ENCODE data around the gene LSAMP. TPM values are rescaled to one million over a fixed set of nuclear protein-coding genes. Genes with fewer than 3 reads are reported as not detected.
A peak's percentile ranks its signal among the peaks of the same experiment; 100 is the strongest.

LSAMP gene
- total and polyA plus RNA-seq, 2 of the 8 experiments (the other 6 are each of a cell fraction or from before 2014, with no cell fraction given) = 1.8 to 5.7 TPM

GRCh38 chr3:116154389-116154788 is 290.9 kb downstream of the LSAMP start:
- no peaks in the 10 kb centered on the region for H3K79me2 ChIP-seq (ENCODE audit: control insufficient read depth in 1 of 2, insufficient read depth in 2 of 2, low read length in 2 of 2)
- H2BK20ac ChIP-seq (ENCODE audit: low read length) = no peak overlapping the region
- H2BK5ac ChIP-seq (ENCODE audit: low read depth, low read length) = no peak overlapping the region
- H3K27me3 ChIP-seq (replicated peaks in 1 of 4; ENCODE audit: control insufficient read depth in 3 of 4, extremely low read depth in 1 of 4, insufficient read depth in 3 of 4, low read length in 3 of 4) = no peaks in the 10 kb centered on the region; a peak in 1 of 7 replicates
- 38% methylated on average over 2 of the region's 2 CpGs; no CpG with 5 or more reads in 1 of the 2 experiments for WGBS, 2 experiments (ENCODE audit: extremely low coverage in 1 of 2, insufficient coverage in 1 of 2, insufficient read length in 1 of 2, insufficient replicate concordance in 2 of 2, low coverage in 1 of 2, low lambda C conversion rate in 2 of 2, missing lambda C conversion rate in 1 of 2)
- no peak overlapping the region for H3K27ac ChIP-seq (ENCODE audit: low read depth, low read length)
- no peak overlapping the region for H4K8ac ChIP-seq (ENCODE audit: extremely low read depth, insufficient read depth, low read length)
- H4K20me1 ChIP-seq (replicated peaks in 1 of 2; ENCODE audit: control insufficient read depth in 1 of 2, insufficient read depth in 2 of 2, low read length in 2 of 2) = no peaks in the 10 kb centered on the region
- H2AK5ac ChIP-seq (ENCODE audit: low read depth, low read length) = no peak overlapping the region
- no peak overlapping the region for H3K9ac ChIP-seq (replicated peaks in 1 of 4; ENCODE audit: extremely low read depth in 1 of 4, low read depth in 3 of 4, low read length in 3 of 4)
- H3K14ac ChIP-seq (ENCODE audit: insufficient read length) = no peak overlapping the region
- H2AFZ ChIP-seq (ENCODE audit: low read length) = no peak overlapping the region
- H3K79me1 ChIP-seq (ENCODE audit: low read depth, low read length) = no peaks in the 10 kb centered on the region
- no peaks in the 10 kb centered on the region for H3K9me3 ChIP-seq (ENCODE audit: insufficient read depth in 2 of 2, low read depth in 1 of 2, low read length in 1 of 2)
- H3K18ac ChIP-seq (ENCODE audit: extremely low read depth, low read length) = no peak overlapping the region
- H2BK15ac ChIP-seq (ENCODE audit: low read length) = no peak overlapping the region
- POLR2A ChIA-PET (ENCODE audit: partially characterized antibody) = no interaction called here
- H3K4me2 ChIP-seq (ENCODE audit: insufficient read depth in 1 of 2, low read depth in 2 of 2, low read length in 2 of 2) = no peak overlapping the region
- H3K23me2 ChIP-seq (ENCODE audit: low read depth, low read length) = no peaks in the 10 kb centered on the region
- H2BK12ac ChIP-seq (ENCODE audit: low read depth, low read length) = no peak overlapping the region
- H4K5ac ChIP-seq (ENCODE audit: insufficient read length, low read depth, low read length) = no peak overlapping the region
- no peak overlapping the region for H2BK120ac ChIP-seq (replicated peaks; ENCODE audit: low read depth, low read length)
- peak; percentile 45 for FAIRE-seq
- peaks cover 0 to 5% (median 0%) of the 10 kb centered on the region in 4 experiments; a peak in 1 of 7 replicates for H3K4me1 ChIP-seq (replicated peaks in 1 of 4; ENCODE audit: control insufficient read depth in 3 of 4, insufficient read depth in 4 of 4, low read length in 3 of 4)
- no peak overlapping the region for H3K4me3 ChIP-seq (ENCODE audit: extremely low read depth in 1 of 4, insufficient read depth in 2 of 4, low read depth in 3 of 4, low read length in 4 of 4)
- DNase-seq (ENCODE audit: low read depth in 1 of 2, low spot score in 2 of 2) = peak in 1 of 2 experiments; percentile 13
- H3K23ac ChIP-seq (ENCODE audit: insufficient read length) = no peak overlapping the region
- no peak overlapping the region for H3K56ac ChIP-seq (replicated peaks; ENCODE audit: insufficient read length, low read depth, low read length)
- CTCF ChIA-PET (ENCODE audit: partially characterized antibody) = interaction anchor here (0.8 kb wide), 1 partner anchor 374 kb away, joined by 4 read pairs; no protein-coding TSS in a partner anchor
- no peak overlapping the region for H3K4ac ChIP-seq (replicated peaks; ENCODE audit: insufficient read length, low read depth, low read length)
- no peak overlapping the region for H4K91ac ChIP-seq (replicated peaks; ENCODE audit: insufficient read length, low read length)
- H3K36me3 ChIP-seq (ENCODE audit: control insufficient read depth in 2 of 4, insufficient read depth in 4 of 4, low read length in 3 of 4) = no peaks in the 10 kb centered on the region
- TF ChIP-seq SIN3A (conservative IDR thresholded peaks at IDR 0.05 in 1 of 2, IDR thresholded peaks at IDR 0.05 in 1 of 2; ENCODE audit: low read depth in 1 of 2, low read length in 2 of 2) (no peak), TAF1 (IDR thresholded peaks at IDR 0.05; ENCODE audit: low read depth, low read length) (no peak), EGR1 (IDR thresholded peaks at IDR 0.05; ENCODE audit: borderline replicate concordance, low read depth, low read length) (no peak), RBBP5 (IDR thresholded peaks at IDR 0.05; ENCODE audit: borderline replicate concordance, low read depth, low read length) (no peak)

All from H1 (cell line).